Skin of body (tissue), 2 donors: ENCODE results near the gene AHRR. TPM values are rescaled to one million over a fixed set of nuclear protein-coding genes. Genes with fewer than 3 reads are reported as not detected.
A peak's percentile ranks its signal among the peaks of the same experiment; 100 is the strongest.

Source experiments
- DNase-seq: peaks from one replicate; lab custom pipeline; 2025; lab: John Stamatoyannopoulos, UW
- total RNA-seq: library from RNA; depleted of rRNA; stranded (reverse); fragments of >200 nt; gene quantifications from one replicate; pipeline ENCODE4 v1.2.3, GENCODE V29; 2014

Gene AHRR
- total RNA-seq, 1 donor from 2014 or later: 11.9 TPM

GRCh38 chr5:427415-428087 is 106.0 kb downstream of the AHRR start:
- no peak for DNase-seq

DNA sequence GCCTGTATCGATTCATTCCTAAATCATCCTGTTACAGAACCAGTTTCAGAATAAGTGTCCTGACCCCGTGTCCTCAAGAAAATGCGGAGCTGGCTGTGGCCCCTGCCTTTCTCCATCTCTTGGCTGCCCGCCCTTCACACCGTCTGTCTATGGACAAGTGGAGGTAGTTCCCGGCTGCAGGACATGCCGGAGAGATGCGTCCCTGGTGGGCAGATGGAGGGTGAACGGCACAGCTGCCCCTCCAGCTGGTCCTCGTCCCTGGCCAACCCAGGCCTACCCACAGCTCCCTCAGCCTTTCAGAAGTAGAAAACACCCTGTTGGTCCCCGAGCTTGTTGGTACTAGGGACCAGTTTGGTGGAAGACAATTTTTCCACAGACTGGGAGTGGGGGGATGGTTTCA is 106.7 kb downstream of the AHRR start:
- DNase-seq: no peak

DNA sequence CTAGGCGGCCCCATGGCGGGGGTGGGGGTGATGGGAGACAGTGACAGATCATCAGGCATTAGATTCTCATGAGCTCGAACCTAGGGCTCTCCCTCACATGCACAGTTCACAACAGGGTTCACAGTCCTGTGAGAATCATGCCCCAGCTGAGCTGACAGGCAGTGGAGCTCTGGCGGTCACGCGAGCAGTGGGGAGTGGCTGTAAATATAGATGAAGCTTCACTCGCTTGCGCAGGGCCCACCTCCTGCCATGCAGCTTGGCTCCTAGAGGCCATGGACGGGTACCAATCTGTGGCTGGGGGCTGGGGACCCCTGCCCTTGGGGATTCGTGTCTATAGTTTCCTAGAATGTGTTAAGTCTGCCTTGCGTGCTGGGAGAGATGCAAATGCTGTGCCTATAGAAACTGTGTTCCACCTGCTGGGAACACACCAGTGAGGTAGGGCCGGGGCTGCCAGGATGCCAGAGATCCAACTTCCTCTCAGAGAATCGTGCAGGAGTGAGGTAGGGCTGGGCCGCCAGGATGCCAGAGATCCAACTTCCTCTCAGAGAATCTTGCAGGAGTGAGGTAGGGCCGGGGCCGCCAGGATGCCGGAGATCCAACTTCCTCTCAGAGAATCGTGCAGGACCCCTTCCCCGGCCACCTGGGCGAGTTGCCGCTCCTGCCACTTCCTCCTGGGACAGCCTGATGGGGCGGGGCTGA is 107.4 kb downstream of the AHRR start:
- DNase-seq: no peak

GRCh38 chr5:429453-430188 is 108.1 kb downstream of the AHRR start:
- peak; percentile 70 for DNase-seq

GRCh38 chr5:430214-430925 is 108.9 kb downstream of the AHRR start:
- no peak for DNase-seq

DNA sequence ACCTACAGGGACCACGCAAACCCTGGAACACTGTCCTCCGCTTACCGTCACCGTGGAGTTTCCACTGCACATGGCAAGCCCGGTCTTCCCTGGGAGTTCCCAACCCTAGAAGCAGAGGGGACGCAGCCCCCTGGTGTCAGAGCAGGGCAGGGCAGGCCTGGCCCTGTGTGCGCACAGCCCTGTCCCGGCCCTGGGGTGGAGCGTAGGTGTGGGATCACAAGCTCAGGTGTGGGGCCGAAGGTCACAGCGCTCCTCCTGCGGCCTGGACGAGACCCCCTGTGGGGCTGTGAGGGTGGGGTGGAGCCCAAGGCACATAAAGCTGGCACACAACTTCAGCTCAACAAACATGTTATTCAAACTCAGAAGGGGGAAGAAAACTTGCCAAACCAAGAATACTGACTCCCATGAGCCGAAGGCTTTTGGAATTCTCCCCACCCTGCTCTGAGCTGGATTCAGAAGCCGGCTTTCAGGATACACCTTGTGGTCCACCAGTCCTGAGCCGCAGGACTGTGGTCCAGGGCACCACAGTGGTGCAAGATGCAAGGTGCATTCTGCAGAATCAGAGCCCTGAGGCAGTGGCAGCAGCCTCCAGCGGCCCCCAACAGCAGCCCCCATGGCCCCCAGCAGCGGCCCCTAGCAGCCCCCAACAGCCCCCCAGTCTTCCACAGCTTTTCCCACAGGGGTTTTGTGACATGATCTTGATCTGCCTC is 109.6 kb downstream of the AHRR start:
- DNase-seq: peak; percentile 57

GRCh38 chr5:431711-432050 is 110.2 kb downstream of the AHRR start:
- DNase-seq: no peak

DNA sequence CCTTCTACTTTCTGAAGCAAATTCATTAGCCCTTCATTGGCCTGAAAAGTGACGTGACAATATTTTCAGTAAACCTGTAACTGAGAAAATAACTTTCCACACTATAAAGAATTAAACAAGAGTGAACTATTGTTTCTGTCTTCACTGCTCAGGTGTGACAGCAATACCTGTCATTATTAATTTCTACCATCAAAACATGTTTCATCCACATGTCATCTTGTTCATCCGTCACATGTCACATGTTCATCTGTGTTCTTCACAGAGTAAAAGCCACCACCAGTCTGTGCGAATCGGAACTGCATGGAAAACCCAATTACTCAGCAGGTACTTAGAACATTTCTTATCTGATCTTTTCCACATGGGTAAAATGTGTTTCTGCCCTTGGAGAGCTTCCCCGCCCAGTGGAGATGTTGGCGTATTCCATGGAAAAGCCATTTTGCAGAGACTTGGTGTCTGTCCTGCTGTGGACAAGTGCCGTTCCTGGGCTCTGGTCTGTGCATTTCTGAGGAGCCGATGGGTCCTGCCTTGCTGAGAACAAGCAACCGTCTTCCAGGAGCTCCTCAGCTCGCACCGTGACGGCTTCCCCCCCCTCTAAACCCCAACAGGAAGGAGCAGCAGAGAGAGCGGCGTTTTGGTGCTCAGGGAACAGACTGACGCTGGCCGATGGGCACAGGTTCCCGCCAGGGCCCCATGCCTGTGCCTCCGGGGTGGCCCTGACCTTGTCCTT is 110.8 kb downstream of the AHRR start:
- DNase-seq: no peak

GRCh38 chr5:432928-433791 is 111.6 kb downstream of the AHRR start:
- no peak for DNase-seq

GRCh38 chr5:433836-434235 is 112.3 kb downstream of the AHRR start:
- DNase-seq: no peak

DNA sequence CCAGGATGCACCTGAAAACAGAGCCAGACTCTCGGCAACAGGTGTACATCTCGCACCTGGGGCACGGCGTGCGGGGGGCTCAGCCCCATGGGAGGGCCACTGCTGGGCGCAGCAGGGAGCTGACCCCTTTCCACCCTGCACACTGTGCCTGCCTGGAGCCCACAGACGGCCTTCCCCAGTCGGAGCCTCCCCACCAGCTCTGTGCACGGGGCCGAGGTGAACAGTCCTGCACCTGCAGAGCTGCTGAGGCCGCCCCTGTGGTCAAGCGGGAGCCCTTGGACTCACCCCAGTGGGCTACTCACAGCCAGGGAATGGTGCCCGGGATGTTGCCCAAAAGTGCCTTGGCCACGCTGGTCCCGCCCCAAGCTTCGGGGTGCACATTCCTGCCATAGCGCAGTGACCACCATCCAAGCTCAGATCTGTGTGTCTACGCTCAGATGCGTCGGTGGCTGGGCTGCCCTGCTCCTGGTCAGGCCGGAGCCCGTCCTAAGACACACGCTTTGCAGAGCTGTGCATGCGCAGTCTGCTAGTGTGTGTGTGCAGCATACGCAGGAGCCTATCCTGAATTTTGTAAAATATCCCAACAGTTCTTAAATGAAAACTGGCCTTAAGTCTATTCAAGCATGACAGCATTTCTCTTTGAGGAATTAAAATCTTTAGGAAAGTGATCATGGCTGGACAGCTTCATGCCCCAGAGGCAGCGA is 113.1 kb downstream of the AHRR start:
- DNase-seq: no peak

DNA sequence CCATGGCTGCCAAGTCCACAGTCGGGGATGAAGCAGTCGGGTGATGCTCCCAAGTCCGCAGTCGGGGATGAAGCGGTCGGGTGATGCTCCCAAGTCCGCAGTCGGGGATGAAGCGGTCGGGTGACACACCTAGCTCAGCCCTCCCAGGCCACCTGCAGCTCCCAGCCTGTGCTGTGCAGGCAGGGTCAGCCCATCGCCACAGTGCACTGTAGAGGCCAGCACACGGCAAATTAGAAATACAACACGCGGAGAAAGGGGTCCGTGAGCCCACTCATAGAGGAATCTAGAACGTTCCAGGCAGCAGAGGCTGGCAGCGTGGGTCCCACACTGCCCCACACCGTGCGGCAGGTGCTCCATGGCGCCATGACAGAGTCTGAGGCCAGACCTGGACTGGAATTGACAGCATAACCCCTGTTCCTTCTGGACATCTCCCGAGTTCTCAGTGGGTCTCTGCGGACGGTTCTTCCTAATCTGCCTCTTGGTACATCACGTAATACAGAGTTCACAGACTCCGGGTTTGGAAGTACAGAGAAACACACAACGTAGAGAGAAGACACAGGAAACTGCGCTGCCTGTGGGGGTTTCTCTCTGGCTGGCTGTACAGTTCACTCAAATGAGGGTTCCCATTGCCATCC is 113.8 kb downstream of the AHRR start:
- DNase-seq: no peak

DNA sequence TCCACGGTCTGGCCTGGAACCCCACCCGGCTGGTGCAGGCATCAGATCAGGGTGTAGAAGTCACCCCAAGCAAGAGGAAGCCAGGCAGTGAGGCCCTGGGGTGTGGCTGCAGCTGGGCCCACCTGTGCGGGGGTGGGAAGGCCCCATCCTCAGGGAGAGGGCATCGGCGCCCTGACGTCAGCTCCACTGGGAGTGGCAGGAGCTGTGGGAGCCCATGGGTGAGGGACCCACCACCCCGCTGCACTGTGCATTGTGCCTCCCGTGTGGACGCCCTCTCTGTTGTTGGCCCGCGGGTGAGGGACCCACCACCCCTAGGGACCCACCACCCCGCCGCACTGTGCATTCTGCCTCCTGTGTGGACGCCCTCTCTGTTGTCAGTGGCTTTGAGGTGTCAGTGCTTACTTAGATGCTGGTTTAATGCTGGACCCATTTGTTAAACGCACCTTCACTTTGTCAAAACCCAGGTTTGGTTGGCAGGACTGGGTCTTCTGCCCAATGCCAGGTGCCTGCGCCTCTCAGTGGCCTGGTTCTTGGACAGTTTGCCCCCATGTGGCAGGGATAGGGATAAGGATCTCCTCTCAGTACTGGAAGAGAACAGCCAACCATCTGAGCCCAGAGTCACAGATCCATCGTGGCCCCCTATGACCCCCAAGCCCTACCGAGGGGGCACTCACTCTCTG is 114.6 kb downstream of the AHRR start:
- DNase-seq: no peak

DNA sequence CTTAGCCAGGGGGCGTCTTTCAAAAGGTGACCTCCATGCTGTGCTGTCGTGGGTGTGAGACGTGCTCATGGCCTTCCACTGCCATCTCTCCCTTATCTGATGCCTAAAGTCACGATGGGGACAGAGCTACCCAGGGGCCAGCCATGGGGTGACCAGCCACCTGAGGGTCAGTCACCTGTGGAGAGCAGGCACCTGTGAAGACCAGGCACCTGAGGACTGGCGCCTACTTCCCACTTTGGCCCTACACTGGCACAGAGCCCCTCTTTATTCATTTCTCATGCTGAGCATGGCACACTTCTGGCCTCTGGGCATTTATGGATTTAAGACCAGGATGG is 115.1 kb downstream of the AHRR start:
- no peak for DNase-seq

GRCh38 chr5:437281-437771 is 115.8 kb downstream of the AHRR start:
- no peak for DNase-seq

GRCh38 chr5:438481-438981 is 117.0 kb downstream of the AHRR start:
- no peak for DNase-seq

GRCh38 chr5:439181-439580 is 117.7 kb downstream of the AHRR start:
- DNase-seq: no peak

DNA sequence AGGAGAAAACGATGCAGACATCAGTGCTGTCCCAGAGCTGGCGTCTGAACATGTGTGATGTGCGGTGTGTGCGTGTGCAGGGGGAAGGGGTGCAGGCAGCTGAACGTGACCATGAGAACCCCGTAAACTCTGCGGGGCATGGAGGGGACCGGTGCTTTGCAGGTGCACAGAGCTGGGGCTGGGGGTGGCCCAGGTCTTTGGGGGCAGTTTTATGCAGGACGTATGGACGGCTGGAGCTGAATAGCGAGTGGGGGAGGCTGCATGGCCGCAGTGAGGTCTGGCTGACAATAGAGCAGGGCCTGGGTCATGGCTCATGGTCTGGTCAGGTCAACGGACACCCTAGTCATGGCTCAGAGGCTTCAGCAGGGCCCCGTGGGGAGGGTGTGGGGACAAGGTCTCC is 118.1 kb downstream of the AHRR start:
- DNase-seq: no peak
